GM19372 (cell line): ENCODE measurements around the gene CD99.

Experiments used
- ATAC-seq: cut with Tn5 transposase; IDR thresholded peaks from one replicate; pipeline ENCODE4 v1.9.1; 2021; ENCODE audit warnings: mild to moderate bottlenecking, low read depth, moderate library complexity; ENCODE audit not compliant: unreplicated experiment

The CD99 gene

DNA sequence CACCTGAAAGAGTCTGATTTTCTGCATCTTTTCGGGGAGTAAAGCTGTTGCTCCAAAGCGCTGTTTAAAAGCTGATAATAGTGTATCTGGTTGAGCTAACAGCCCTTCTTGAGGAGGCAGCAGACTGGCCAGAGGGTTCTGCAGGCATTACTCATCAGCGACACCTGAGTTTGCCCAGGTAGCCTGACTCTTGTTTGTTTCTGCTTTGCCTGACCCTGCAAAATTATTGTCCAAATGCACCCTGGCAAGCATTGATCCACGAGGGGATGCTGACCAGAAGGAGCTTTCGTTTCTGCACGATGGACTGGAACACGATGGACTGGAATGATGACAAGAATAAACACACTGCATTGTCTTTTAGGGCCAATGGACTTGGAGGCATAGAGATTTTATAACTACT is 6.2 kb downstream of the CD99 start:
- ATAC-seq = peak; percentile 2

DNA sequence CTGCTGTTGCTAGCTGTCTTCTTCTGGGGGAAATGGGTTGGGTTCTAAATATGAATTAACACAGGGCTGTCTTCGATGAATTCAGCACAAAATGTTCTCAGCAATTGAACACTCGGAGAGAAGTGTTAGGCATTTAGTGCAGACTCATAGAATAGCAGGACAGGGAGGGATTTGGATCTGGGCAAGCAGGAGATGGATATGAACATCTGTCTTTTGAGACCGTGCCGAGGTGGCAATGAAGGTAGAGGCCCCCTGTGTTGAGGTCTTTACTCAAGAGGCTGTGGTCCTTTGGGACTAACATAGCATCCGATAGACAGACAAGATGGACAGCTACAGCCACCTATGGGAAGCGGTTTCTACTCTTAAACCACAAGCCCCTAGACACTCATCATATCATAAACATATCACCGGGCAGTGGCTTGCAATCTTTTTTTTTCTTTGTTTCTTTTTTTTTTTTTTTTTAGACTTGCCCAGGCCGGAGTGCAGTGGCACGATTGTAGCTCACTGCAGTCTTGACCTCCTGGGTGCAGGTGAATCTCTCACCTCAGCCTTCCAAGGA is 6.7 kb downstream of the CD99 start:
- ATAC-seq = no peak

DNA sequence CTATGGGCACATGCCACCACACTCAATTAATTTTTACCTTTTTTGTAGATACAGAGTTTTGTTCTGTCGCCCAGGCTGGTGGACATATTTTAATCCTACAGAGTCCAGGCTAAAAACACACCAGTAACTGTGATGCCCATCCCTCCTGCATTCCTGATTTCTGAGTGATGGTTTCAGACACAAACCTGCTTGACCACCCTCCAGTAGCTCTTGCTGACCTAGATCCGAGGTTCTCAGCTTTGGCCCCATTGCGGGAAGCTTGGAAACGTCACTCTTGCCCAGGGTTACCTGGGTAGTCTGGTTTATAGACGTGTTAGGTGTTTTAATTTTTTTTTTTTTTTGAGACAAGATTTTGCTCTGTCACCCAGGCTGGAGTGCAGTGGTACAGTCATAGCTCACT is 7.5 kb downstream of the CD99 start:
- no peak for ATAC-seq

DNA sequence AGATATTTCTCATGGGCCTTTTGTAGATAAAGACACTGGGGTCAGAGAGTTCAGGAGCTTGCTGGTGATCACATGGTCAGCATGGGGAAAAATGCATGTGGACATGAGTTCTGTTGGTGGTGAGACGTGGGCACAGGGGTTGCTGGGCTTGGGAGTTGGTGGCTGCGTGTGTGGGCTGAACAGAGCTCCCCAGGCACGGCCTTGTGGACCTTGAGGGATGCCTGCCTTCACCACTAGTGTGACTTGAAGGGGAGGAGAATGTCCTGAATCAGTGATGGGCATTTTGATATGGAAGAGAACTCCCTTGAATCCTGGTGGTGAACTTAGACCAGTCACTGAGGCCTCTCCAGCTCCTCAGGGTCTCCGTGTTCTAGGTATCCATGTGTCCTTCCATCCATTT is 8.9 kb downstream of the CD99 start:
- no peak for ATAC-seq

DNA sequence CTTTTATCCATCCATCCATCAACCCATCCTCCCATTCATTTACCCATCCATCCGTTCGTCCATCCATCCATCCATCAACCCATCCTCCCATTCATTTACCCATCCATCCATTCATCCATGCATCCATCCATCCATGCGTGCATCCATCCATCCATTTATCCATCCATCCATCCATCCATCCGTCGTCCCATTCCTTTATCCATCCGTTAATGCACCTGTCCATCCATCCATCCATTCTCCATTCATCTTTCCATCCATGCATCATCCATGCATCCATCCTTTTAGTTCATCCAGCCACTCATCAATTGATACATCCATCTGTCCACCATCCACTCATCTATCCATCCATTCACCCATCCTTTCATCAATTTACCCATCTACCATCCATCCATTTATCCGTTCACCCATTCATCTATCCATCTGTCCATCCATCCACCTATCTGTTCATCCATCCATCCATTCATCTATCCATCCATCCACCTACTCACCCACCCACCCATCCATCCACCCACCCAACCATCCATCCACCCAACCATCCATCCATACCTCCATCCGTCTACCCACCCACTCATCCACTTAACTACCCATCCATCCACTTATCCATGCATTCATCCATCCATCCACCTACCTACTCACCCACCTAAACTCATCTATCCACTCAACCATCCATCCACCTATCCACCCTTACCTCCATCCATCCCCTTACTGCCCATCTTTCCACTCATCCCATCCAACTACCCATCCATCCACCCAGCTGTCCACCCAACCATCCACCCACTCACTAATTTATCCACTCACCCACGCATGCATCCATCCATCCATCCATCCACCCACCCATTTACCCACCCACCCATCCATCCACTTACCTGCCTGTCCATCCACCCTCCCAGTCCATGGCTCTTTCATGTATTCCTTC is 9.6 kb downstream of the CD99 start:
- ATAC-seq = no peak

DNA sequence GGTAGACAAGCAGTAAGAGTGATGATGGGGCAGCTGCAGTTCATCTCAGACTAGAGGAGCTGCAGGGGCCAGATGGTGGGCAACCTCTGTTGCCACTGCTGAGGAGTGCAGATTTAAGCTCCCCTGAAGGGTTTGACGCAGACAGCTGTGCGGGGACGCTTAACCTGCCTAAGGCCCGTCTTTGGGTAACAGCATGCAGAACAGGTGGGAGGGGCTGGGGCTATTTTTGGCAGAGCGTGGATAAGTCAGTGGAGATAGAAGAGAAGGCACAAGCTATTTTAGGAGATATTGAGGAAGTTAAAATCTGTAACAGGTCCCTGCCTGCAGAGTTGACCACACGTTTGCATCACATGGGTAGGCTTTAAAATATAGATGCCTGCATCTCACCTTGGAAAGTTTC is 10.5 kb downstream of the CD99 start:
- no peak for ATAC-seq

DNA sequence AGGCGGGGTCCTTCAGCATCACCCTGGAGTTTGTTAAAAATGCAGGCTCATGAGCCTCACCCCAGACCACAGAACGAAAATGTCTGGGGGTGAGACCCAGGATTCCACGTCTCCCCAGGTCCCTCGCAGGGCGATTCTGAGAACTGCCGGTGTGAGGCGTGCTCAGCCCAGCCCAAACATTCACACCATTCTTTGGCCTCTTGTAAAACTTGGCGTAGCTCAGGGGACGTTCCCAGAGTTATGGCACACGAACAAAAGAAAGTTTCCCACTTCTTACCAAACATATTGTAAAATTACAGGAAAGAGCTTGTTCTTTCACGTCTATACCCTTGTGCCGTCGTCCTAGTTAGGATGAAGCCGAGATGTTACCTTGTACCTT is 12.9 kb downstream of the CD99 start:
- no peak for ATAC-seq

DNA sequence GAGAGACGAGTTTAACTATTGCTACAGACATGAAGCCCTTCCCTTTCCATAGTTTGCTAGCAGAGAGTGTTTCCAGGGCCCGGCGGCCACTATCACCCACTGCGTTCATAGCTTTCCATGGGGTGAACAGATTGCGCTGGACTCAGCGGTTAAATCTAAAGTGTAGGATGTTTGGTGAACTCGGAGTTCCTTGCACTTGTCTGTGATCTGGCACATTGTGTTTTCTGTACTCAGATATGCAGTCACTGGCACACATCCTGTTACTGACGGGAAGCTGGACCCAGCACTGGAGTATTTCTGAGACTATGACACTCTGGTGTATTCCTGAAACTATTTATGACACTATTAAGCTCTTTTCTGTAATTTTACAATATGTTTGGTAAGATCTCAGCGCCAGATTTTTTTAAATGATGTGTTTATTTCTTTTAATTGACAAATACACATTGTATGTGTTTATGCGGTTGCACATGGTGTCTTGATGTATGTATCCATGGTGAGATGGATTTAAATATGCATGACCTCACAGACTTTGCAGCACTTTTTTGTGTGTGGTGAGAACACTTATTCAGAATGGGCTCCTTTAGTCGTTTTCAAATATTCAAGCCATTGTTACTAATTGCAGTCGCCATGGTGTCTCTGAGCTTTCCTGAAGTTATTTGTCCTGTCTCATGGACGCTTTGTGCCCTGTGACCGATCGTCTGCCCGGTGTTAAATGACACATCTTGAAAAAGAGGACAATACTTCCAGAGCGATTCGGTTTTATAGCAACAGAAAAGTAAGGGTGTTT is 14.1 kb downstream of the CD99 start:
- no peak for ATAC-seq

DNA sequence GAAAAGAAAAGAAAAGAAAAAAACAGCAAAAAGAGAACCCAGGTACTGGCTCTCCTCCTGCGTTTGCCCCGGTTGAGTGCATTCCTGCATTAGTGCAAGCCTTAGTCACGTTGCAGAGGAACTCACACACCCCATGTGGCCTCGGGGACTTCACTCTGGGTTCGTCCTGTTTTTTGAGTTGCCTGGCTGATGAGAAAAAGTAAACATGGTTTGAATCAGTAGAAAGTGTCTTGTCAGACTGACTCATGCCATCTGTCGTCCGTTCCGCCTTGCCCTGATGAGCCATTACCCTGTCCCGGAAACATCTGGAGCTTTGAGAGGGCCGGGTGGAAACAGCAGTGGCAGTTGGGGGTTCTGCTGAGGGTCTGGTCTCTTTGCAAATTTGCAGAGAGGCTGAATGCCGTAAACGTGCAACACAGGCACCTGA is 16.3 kb downstream of the CD99 start:
- ATAC-seq = peak; percentile 91

DNA sequence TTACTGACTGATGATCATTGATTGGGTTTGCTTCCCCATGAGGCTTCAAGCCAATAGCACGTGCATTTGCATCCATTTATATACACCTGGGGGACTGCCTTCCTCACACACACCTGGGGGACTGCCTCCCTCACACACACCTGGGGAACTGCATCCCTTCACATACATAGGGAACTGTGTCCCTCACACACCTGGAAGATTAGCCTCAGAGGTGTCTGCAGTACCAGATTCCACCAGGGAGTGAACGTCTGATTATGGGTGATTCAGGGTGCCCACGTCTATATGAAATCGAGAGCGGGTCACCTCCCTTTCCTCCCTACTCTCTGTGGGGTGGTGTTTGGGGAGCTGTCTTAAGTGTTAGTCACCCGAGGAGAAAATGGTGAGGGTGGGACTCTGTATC is 16.9 kb downstream of the CD99 start:
- no peak for ATAC-seq

DNA sequence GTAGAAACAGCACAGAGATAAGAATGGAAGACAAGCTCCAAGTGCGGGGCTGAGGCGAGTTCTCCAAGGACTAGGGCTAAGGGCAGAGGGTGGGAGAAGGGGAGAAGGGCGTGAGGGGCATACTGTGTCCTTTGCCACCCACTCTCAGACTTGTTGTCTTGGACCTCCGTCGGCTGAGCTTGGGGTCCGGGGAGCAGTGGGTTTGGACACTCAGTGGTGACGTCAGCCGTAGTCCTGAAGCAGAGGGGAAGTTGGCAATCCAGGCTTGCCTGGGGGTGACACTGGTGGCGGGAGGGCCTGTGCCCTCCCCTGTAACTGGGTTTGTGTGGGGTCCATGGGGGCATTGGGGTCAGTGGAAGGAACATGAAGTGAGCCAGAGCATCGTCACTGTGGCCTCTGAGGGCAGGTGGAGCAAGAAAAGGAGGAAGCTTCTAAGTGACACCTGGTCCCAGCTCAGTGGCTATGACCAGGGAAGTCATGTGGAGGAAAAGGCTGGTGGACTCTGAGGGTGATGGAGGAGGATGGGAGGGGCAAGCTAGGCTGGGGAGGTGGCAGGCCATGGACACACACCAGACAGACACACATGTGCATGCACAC is 17.6 kb downstream of the CD99 start:
- ATAC-seq = no peak

DNA sequence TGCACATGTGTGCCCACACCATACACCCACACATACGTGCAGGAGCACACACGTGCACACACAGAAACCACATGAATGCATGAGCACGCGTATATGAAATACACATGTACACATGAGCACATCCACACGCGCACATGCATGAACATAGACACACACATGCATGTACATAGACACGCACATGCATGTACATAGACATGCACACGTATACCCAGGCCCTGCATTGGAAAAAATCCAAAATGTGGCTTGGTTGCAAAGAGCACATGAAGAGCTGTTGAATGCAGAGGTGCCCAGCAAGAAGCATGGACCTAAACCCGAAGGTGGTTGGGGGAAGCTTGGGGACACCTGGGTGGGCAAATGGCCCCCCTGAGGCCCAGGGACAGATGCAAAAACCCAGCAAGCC is 18.5 kb downstream of the CD99 start:
- ATAC-seq = no peak

DNA sequence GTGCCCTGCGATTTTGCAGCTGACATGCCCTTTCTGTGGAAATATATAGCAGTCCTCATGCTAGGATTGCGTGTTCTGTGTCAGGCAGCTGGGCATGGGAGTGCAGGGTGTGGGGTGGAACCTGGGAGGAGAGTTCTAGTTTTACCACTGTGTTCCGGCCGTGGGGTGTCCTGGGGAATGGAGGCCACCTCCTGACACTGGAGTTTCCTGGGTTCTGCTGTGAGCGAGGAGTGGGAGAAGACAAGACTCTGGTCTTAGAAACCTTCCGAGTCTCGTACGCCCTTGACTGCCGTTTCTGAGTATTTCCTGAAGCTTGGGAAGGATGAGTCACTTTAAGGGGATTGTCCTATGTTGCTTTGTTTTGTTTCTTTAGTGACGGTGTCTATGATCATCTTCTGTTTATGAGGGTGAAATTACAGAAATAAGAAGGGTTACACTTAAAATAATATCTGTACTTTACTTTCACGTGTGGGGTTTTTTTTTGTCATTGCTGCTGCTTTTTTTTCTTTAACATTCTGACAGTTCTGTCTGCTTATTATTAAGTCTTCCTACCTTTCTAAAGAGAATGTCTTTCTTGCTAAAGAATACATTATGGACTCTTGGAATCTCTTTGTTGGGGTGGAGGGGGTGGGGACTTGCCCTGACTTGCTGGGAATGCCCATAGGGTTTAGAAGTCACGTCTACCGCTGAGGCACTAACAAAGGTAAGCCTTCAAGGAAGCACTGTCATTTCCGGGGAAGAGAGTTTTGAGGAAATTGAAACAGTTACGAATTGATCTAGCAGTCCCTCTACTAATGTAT is 19.1 kb downstream of the CD99 start:
- ATAC-seq = no peak

DNA sequence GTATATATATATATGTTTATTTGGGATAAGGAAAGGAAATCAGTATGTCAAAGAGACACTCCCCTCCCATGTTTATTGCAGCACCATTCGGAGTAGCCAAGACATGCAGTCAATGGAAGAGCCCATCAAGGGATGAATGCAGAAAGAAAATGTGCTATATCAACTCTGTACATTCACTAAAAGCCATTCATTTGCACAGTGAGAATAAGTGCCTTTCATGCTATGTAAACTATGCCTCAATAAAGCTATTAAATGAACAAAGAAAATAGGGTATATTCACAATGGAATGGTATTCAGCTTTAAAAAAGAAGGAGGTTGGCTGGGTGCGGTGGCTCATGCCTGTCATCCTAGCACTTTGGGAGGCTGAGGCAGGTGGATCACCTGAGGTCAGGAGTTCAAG is 20.3 kb downstream of the CD99 start:
- ATAC-seq = no peak

DNA sequence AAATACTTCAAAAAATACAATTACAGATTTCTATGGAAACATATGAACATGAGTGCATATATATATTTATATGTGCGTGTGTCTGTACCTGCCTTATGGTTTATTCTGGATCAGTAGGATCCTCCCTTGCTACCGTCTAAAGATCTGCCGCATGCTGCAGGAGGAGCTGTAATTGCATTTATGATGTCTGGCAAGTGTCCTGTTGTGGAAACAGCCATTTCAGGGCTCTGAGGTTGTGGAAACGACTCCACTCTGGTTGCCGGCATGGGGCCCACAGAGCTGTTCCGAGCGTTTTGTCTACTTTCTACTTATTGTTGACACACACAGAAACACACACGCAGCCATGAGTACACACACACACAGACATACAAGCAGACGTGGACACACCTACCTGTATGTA is 21.3 kb downstream of the CD99 start:
- no peak for ATAC-seq

DNA sequence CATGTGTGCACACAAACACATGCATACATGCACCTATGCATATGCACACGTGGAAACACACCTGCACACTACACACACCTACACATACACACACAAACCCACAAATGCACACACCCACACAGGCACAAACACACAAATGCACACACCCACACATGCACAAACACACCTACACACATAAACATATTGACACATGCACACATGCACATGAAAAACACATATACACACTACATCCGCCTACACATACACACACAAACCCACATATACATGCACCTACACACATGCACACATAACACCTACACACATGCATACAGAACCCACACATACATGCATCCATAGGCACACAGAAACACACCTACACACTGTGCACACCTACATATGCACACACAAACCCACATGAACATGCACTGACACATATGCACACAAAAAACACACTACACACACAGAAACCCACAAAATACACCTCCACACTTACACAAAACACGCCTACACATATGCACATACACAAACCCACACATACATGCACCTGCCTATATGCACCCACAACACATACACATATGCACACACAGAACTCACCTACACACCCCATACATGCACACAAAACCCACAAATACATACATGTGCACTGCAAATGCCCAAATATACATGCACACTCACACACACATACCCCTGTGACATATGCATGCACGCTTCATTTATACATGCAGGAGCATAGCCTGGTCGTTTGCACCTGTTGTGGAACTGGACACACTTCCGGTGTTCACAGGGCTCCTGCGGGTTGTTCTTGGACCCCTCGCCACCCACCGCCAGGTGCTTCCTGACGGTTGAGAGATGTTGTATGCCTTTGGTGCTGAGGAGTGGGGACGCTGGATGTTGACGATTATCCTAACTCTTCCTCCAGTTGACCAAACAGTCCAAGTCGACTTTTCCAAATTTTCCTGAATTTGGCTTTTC is 22.1 kb downstream of the CD99 start:
- no peak for ATAC-seq

DNA sequence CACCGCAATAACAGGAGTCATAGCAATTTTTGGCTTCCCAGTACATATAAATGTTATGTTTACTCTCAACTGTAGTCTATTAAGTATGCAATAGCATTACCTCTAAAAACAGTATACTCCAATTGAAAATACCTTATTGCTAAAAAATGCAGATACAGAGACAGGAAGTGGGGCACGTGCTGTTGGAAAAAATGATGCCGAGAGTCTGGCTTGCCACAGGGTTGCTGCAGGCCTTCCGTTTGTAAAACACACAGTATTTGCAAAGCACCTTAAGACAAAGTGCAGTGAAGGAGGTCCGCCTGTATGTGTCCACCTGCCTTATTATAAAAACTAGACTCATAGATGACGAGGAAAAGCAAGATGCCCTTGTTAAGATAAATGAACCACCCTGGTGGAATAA is 23.5 kb downstream of the CD99 start:
- ATAC-seq = no peak

DNA sequence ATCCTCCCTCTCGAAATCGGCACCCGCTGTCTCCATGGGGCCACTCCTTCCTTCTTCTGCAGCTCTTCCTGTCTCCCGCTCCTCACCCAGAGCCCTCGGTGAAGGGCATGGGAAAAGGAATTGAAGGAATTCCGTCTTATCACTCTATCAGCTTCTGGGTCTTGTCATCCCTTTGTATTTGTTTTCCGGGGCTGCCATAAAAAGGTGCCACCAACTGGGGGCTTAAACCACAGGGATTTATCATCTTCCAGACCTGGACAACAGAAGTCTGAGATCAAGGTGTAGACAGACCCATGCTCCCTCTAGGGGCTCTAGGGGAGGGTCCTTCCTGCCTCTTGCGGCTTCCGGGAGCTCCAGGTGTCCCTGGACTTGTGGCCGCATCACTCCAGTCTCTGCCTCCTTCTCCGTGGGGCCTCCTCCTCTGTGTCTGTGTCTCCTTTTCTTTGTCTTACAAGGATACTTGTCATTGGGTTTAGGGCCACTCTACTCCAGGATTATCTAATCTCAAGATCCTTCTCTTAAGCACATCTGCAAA is 24.0 kb downstream of the CD99 start:
- ATAC-seq = no peak

DNA sequence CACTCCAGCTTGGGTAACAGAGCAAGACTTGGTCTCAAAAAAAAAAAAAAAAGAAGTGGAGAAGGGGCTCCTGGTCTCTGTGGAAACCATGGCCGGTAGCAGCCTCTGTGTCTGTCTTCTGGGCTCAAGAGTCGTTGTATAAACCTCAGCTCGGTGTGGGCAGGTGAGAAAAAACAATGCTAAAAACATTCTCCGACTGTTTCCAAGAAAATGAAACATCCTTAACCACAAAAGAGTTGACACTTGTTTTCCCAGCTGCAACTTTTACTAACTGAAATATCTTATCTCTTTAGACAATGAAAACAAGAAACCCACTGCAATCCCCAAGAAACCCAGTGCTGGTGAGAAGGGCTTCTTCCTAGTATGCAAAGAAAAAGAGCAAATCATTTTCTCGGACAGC is 26.2 kb downstream of the CD99 start:
- no peak for ATAC-seq
